Right atrium auricular region (tissue), 2 donors: ENCODE data around the gene ZMIZ1. TPM values are rescaled to one million over a fixed set of nuclear protein-coding genes. Genes with fewer than 3 reads are reported as not detected.

Experiments
- DNase-seq: peaks from one replicate; pipeline ENCODE4 v3.0.0-alpha.2; 2019; ENCODE audit warnings: low spot score
- H3K27ac ChIP-seq, 2 donors: fragments of 200-600 bp; sonication (generic); 1 replicate in 1 of 2; 2 replicates in 1 of 2; pipeline ENCODE4 v1.5.1; 2016 to 2019
- H3K27me3 ChIP-seq, 2 donors: fragments of 200-600 bp; sonication (generic); one replicate each; pipeline versions ENCODE4 v1.5.1 to v1.6.0; 2017 to 2019
- H3K36me3 ChIP-seq: fragments of 200-600 bp; sonication (generic); one replicate; pipeline ENCODE4 v1.5.1; 2016
- H3K4me1 ChIP-seq, 2 donors: fragments of 200-600 bp; sonication (generic); one replicate each; pipeline versions ENCODE4 v1.5.1 to v1.6.0; 2017 to 2019
- H3K4me3 ChIP-seq, 2 donors: fragments of 200-600 bp; sonication (generic); 1 replicate in 1 of 2; 2 replicates in 1 of 2; pipeline ENCODE4 v1.5.1; 2017 to 2019; ENCODE audit warnings: mild to moderate bottlenecking in 1 of 2, moderate library complexity in 1 of 2
- H3K9me3 ChIP-seq, 2 donors: fragments of 200-600 bp; sonication (generic); one replicate each; pipeline ENCODE4 v1.5.1; 2019
- CTCF ChIP-seq, 2 donors: fragments of 200-600 bp; sonication (generic); IDR thresholded peaks; one replicate each; pipeline ENCODE4 v1.5.1; 2019; ENCODE audit warnings: antibody characterized with exemption in 2 of 2
- total RNA-seq, 2 donors: library from RNA; depleted of rRNA; stranded (reverse); fragments of >200 nt; gene quantifications; one replicate each; pipeline ENCODE4 v1.1.0, GENCODE V29; 2016

ZMIZ1 gene
- total RNA-seq, 2 donors from 2014 or later = 59.3 to 71.0 TPM

- no peak overlapping the region for H3K4me3 ChIP-seq
- no peak for DNase-seq
- peak overlapping the region; percentile 93 to 98 for H3K27ac ChIP-seq
- H3K27me3 ChIP-seq = no peaks in the 10 kb centered on the region
- no peaks in the 10 kb centered on the region for H3K36me3 ChIP-seq
- H3K9me3 ChIP-seq = no peaks in the 10 kb centered on the region
- no peak for TF ChIP-seq CTCF (IDR thresholded peaks at IDR 0.05)
- peaks cover 0 to 100% of the 10 kb centered on the region in 2 donors for H3K4me1 ChIP-seq
Measured at GRCh38 chr10:79158402-79159097, 89.8 kb downstream of the ZMIZ1 start.

DNA sequence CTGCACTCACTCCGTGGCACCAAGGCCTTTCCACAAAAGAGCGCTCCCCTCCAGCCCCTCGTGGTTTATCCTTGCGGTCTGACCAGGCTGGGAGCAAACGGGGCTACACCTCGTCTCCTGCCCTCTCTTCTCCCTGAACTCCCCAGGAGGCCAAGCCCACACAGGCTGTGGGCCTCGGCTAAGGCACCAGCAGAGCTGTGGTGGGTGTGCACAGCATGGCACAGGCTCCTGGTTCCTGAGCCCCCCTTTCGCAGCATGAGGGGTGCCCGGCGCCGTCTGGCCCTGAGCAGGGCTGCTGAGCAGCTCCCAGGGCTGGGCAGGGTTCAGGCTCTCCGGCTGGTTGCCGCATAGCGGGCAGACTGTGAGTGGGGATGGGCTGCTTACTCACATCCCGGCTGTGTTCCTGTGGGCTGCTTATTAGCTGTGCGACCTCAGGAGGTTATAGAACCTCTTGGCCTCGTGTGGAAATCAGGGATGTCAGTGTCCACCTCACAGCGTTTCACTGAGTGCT is 90.4 kb downstream of the ZMIZ1 start:
- peak; percentile 82 for DNase-seq
- Histone ChIP-seq H3K4me3 (no peak overlapping the region), H3K27me3 (no peaks in the 10 kb centered on the region), H3K27ac (peak overlapping the region; percentile 93 to 98), H3K9me3 (no peaks in the 10 kb centered on the region), H3K4me1 (peaks cover 0 to 98% of the 10 kb centered on the region in 2 donors), H3K36me3 (no peaks in the 10 kb centered on the region)
- no peak for TF ChIP-seq CTCF (IDR thresholded peaks at IDR 0.05)

DNA sequence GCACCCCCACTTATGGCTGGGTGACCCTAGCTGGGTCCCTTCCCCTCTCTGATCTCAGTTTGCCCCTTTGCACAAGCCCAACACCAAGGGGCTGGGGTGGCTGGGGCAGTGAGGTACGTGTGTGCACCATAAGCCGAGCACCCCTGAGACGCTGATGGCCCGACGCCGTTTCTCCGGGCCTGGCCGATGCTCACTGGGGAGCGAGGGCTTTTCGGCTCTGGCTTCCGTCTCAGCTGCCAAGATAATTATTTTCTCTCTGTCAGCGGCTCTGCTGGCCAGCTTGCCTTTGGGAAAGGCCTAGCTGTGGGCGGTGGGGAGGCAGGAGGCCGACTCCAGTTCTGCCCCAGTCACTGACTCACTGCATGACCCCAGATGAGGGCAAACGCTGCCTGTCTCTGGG is 91.0 kb downstream of the ZMIZ1 start:
- Histone ChIP-seq H3K36me3 (no peaks in the 10 kb centered on the region), H3K4me1 (peaks cover 0 to 98% of the 10 kb centered on the region in 2 donors), H3K9me3 (no peaks in the 10 kb centered on the region), H3K27ac (peak overlapping the region; percentile 93 to 98), H3K27me3 (no peaks in the 10 kb centered on the region), H3K4me3 (no peak overlapping the region)
- TF ChIP-seq CTCF (IDR thresholded peaks at IDR 0.05) = no peak
- DNase-seq = peak; percentile 87

- no peak overlapping the region for H3K4me3 ChIP-seq
- no peaks in the 10 kb centered on the region for H3K9me3 ChIP-seq
- peaks cover 0 to 98% of the 10 kb centered on the region in 2 donors for H3K4me1 ChIP-seq
- DNase-seq = no peak
- TF ChIP-seq CTCF (IDR thresholded peaks at IDR 0.05) = no peak
- H3K27me3 ChIP-seq = no peaks in the 10 kb centered on the region
- H3K36me3 ChIP-seq = no peaks in the 10 kb centered on the region
- peak overlapping the region; percentile 93 to 98 for H3K27ac ChIP-seq
Measured at GRCh38 chr10:79160191-79160590, 91.4 kb downstream of the ZMIZ1 start.

DNA sequence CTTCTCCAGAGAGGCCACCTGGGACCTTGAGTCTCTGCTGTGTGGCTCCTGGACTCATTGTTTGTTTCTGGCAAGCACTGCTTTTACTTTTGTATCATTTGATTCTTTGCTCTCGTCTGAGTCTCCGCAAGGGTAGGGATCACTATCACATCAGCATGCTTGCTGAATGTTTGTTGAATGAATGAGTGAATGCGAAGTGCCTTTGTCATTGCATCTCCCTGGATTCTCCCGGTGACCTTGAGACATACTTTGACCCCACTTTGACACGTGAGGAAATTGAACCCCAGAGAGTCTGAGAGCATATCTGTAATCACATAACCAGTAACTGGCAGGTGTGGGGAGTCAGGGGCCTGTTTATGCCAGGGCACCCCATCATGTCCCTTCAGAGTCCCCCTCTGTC is 92.8 kb downstream of the ZMIZ1 start:
- peaks cover 1% of the 10 kb centered on the region for H3K36me3 ChIP-seq
- no peaks in the 10 kb centered on the region for H3K9me3 ChIP-seq
- peaks cover 0 to 98% of the 10 kb centered on the region in 2 donors for H3K4me1 ChIP-seq
- H3K4me3 ChIP-seq = no peak overlapping the region
- DNase-seq = no peak
- no peak for TF ChIP-seq CTCF (IDR thresholded peaks at IDR 0.05)
- H3K27me3 ChIP-seq = no peaks in the 10 kb centered on the region
- H3K27ac ChIP-seq = peak overlapping the region; percentile 93 to 98
